GM19463 (cell line): ENCODE results near the gene SPANXD.
"Not testable (repeated sequence)": the region's sequence is repeated elsewhere in the genome, so short reads cannot be mapped to it uniquely, and the experiment has no call there.

Experiments used
- ATAC-seq: cut with Tn5 transposase; IDR thresholded peaks from one replicate; pipeline ENCODE4 v1.9.1; 2021; ENCODE audit warnings: mild to moderate bottlenecking, moderate library complexity; ENCODE audit not compliant: unreplicated experiment

SPANXD gene, protein sequence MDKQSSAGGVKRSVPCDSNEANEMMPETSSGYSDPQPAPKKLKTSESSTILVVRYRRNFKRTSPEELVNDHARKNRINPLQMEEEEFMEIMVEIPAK

DNA sequence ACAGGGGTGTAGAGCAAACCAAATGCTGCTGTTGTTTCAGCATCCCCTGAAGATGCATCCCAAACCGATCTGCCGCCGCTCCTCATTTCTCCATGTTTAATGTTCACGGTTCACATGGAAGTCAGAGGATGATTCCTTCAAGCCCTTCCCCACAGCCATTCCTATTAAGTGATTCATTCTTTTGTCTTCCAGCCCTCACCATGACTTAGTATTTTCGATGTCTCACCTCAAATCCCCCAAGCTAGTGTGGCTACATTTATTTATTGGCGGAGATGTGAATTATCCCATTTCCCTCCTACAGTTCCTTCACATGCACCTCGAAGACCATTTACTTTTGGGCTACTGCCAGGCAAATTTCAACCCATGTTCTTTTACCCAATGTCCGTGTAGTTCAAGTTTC lies at the start of gene SPANXD:
SPANXD (minus strand) TSS at position 101 of the 400 bp plus-strand sequence. CDS start 334 bp downstream, outside the sequence.
- not testable (repeated sequence) for ATAC-seq

DNA sequence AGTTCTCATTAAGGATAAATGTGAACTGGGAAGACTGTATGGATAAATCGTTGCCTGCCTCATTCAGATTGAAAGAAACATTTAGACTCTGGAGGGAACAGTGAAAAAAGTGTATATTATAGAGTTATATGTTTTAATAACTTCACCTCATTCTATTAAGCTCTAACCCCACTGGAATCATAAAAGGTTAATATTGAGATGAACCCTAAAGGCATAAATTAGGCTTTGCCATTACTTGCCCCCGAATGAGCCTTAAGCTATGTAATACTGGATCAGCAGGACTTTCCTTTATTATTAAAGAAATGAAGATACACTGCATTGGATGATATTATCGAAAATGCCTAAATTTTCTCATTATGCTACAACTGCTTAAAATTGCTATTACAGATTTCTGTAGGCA lies 44.1 kb upstream of the SPANXD start:
- ATAC-seq, result no peak

DNA sequence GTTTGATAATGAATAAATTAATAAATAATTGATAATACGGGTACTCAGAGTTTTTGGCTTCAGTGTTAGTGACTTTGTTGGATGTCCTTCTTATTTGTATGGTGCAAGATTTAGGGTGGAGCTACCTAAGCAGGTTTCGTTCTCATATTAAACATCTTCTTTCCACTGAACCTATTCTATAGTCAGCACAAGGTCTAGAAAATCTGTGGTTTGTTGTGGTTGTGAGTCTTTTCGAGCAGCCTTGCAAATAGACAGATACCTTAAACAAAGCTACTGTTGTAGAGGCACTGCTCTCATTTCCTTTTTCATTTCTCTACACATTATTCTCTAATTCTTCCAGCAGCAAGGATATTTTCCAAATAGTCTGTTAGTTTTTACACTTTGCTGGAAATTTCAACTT lies 38.1 kb upstream of the SPANXD start:
- no peak for ATAC-seq

DNA sequence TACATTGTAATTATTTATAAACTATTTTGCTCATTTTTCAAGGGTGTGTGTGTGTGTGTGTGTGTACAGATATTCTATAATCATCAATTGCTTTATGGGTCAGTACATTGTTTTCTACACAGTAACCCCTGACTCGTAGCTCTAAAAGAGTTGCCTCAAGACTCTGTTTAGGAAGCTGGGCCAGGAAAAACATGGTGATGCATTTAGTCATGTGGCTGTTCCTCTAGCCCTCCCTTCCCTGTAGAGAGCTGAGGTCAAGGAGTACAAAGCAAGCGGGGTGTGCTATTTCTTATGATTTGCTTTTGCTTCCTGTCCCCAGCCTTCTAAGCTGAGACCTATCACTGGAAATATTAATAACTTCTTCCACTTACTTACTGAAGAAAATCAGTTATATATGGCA lies 34.8 kb upstream of the SPANXD start:
- no peak for ATAC-seq

DNA sequence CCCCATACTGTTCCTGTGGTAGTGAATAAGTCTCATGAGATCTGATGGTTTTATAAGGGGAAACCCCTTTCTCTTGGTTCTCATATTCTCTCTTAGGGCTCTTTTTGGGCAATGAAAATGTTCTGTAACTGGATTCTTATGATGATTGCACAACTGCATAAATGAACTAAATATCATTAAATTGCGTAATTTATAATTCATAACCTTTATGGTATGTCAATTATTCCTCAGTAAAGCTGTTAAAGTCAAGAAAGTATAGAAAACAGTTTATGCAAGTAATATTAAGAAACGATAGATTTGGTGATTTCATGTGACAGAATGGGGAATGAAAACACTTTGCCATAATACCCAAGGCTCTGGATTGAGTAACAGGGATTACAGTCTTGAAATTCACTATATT lies 33.5 kb upstream of the SPANXD start:
- ATAC-seq, result no peak

DNA sequence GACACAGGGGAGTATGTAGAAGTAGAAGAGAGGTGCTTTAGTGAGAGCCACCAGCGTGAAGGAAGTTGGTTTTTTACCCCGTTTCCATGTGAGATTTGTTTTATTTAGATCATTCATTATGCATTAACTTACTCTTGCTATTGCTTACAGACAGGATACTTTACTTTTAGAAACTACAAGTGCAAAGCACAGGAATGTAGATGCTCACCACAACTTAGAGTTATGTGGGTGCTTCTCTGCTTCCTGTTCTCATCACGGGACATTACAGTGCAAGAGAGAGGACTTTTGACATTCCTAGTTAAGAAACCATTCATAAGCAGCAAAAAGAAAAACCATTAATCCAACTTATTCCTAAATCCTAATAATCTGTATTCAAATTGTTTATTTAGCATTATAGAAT lies 25.6 kb upstream of the SPANXD start:
- ATAC-seq, result no peak

DNA sequence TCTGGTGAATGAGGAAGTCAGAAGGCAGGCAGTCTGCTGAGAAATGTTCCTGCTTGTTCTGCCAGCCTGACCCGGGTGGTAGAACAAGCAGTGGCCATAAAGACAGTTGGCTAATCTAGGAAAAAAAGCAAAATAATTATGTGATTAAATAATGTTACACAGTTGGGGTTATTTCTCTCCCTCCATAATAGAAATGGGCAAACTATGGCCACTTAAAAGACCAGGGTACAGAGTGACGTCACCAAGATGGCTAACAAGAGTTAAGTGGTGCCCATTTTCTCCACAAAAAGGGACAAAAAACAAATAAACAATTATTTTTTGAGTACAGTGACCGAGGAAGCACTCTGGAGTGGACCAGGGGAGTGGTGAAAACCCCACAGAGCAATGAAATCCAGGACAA lies 16.1 kb upstream of the SPANXD start:
- no peak for ATAC-seq

DNA sequence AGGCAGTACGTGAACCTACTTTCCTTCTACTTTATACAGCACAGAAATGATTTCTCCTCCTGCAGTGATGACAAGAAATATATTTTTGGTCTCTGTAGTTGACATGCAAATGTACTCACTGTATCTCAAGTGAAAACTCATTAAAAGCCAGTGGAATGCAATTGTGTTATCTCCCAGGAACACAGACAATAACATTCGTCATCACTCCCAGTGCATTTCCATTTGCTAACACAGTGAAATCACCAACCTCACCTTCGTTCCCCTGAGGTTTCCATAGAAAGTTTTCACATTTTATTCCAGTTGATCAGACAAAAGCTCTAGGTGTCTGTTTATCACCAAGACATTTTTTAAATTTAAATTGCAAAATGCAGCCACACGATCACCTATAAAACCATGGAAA lies 2.5 kb upstream of the SPANXD start:
- ATAC-seq, result no peak

DNA sequence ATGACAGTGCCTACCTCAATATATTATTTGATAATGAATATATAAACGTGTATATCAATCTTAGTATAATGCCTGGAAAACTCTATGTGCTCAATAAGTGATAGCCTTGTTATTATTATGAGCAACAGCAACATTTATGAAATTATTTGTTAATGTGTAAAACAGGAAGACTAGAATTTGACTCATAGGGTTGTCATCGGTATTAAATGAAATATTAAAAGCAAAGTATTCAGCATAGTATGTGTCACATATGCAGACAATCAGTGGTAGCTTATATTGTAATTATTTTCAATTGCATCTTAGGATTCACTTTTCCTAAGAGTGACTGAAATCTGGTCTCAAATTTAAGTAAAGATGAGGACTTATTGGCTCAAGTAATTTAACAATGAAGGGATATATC lies 24.6 kb downstream of the SPANXD start:
- ATAC-seq, result no peak

DNA sequence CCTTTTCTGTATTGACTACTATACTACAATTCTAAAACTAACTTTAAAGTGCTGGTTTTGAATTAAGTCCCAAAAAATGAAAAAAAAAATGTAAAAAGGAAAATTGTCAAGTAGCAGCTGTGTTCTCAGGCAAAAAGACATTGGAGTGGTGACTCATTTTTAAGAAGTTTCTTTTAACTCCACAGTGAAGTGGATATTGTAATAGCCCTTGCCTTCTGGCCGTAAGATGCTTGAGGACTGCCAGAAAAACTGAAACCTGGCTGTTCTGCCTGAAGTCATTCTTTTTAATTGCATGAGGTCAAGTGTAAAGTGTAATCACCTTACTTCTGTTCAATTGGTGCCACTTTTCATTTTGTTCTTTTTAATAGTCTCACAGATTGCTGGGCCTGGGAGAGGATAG lies 28.9 kb downstream of the SPANXD start:
- no peak for ATAC-seq

DNA sequence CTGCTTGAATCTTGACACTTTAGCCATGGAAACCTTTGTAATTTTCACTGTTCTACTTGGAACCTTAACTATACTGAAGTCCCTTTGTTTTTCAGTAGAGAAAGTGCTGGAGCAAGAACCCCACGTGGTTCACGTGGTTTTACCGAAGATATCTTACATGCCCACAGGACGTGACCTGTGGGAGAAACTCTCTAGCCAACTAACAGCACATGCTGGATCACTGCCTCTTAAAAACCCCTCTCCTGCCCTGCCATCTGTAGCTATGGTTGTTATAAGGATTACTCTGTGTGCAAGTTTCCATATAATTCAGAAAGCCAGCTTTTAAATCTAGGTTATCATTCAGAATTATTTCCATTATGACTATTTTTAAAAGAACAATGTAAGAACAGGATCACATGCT lies 30.2 kb downstream of the SPANXD start:
- no peak for ATAC-seq

DNA sequence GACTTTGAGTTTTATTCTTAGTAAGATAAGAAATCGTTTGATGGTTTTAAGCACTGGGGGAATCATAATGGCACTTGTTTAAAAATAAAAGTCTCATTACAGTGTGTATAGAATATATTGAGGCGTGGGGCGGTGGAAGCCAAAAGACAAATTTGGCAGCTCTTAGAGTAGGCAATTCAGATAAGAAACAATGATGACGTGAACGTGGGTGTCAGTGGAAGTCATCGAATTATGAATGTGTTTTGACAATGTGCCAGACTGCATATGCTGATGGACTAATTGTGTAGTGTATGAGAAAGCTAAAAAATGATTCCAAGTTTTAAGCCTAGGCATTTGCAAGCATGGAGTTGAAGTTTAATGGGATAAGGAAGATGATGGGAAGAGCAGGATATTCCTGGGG lies 35.8 kb downstream of the SPANXD start:
- no peak for ATAC-seq

DNA sequence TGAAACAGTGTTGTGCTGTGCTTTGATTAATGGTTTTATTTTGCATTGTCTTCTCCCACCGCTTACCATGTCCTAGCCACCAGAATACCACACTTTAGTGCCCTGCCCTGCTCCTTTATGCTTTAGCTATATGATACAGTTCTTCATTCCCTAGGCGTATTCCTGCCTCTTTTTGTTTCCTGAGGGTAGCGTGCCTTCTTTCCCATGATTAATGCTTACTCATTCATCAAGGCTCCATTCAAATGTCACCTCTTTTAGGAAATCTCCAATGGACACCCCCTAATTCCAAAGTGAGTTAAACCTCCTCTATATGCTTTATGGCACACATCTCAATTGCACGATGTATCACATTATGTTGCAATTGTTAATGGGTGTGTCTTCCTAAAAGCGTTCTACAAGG lies 46.3 kb downstream of the SPANXD start:
- no peak for ATAC-seq
